ENCODE results near the gene PCDHGA1. TPM values are rescaled to one million over a fixed set of nuclear protein-coding genes. Genes with fewer than 3 reads are reported as not detected.

Gene PCDHGA1
- total RNA-seq, 1 experiment from 2014 or later: 0.64 TPM

GRCh38 chr5:141560725-141561483 lies 230.6 kb downstream of the PCDHGA1 start:
- H3K27ac Mint-ChIP-seq (ENCODE audit: unreplicated experiment): peak overlapping the region; percentile 54
- no peaks in the 10 kb centered on the region for H3K27me3 Mint-ChIP-seq (ENCODE audit: insufficient read depth, unreplicated experiment)
- no peak overlapping the region for H3K4me3 ChIP-seq (ENCODE audit: low read depth, low read length)
- H3K9me3 ChIP-seq: no peaks in the 10 kb centered on the region
- peaks cover 79% of the 10 kb centered on the region for H3K36me3 Mint-ChIP-seq (ENCODE audit: insufficient read depth, unreplicated experiment)
- BruUV-seq (replicated peaks): no TSS peak
- H3K36me3 ChIP-seq (ENCODE audit: control insufficient read depth, insufficient read depth, low read length): peaks cover 1% of the 10 kb centered on the region; the same call in 1 of the 2 replicates
- TF ChIP-seq, protein P1, sequence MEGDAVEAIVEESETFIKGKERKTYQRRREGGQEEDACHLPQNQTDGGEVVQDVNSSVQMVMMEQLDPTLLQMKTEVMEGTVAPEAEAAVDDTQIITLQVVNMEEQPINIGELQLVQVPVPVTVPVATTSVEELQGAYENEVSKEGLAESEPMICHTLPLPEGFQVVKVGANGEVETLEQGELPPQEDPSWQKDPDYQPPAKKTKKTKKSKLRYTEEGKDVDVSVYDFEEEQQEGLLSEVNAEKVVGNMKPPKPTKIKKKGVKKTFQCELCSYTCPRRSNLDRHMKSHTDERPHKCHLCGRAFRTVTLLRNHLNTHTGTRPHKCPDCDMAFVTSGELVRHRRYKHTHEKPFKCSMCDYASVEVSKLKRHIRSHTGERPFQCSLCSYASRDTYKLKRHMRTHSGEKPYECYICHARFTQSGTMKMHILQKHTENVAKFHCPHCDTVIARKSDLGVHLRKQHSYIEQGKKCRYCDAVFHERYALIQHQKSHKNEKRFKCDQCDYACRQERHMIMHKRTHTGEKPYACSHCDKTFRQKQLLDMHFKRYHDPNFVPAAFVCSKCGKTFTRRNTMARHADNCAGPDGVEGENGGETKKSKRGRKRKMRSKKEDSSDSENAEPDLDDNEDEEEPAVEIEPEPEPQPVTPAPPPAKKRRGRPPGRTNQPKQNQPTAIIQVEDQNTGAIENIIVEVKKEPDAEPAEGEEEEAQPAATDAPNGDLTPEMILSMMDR (IDR thresholded peaks at IDR 0.05; ENCODE audit: insufficient read depth in 1 of 2, low read depth in 1 of 2, low read length in 1 of 2, severe bottlenecking in 1 of 2, unreplicated experiment in 1 of 2): peak; percentile 55 to 69
- peaks cover 6% of the 10 kb centered on the region; the same call in 1 of the 2 replicates for H3K4me1 ChIP-seq
- POLR2A ChIA-PET: interaction anchor here (0.6 kb wide), 1 partner anchor 240 kb away, joined by 4 read pairs; the partner anchor contains the start of gene TAF7
- H3K4me3 Mint-ChIP-seq (ENCODE audit: unreplicated experiment): peak overlapping the region; percentile 43
- H3K4me1 Mint-ChIP-seq (ENCODE audit: low read depth, unreplicated experiment): peaks cover 31% of the 10 kb centered on the region
- H3K27me3 ChIP-seq (replicated peaks; ENCODE audit: control insufficient read depth, insufficient read depth, low read length): no peaks in the 10 kb centered on the region
- H3K9me3 Mint-ChIP-seq (ENCODE audit: unreplicated experiment): no peaks in the 10 kb centered on the region
- CTCF ChIA-PET: interaction anchor here (0.5 to 1.2 kb wide), 8 partner anchors 14 to 660 kb away, joined by 3 to 11 read pairs (median 4); partner anchors contain the start of genes DIAPH1, PCDHB14, PCDHGA10 and PCDHGB3
- intact Hi-C loops (cut with micrococcal nuclease; ENCODE audit: unreplicated experiment): loop anchor here (1.0 to 5.0 kb wide), 3 partner anchors 148 to 476 kb away; partner anchors contain the start of gene PCDHB10
- DNase-seq: peak; percentile 73 to 74

Other genes starting within 250 kb of the PCDHGA1 start
- 0.20 and 0.21 TPM in 2 replicates for gene PCDHB2, start 235.9 kb upstream of the PCDHGA1 start, total RNA-seq (2022)
- gene PCDHB3, start 230.0 kb upstream of the PCDHGA1 start, total RNA-seq (2022): not detected in 2 replicates
- not detected in 2 replicates for gene PCDHB4, start 208.7 kb upstream of the PCDHGA1 start, total RNA-seq (2022)
- not detected in 2 replicates for gene PCDHB5, start 195.3 kb upstream of the PCDHGA1 start, total RNA-seq (2022)
- not detected in 2 replicates for gene PCDHB6, start 180.5 kb upstream of the PCDHGA1 start, total RNA-seq (2022)
- not detected in 2 replicates for gene PCDHB7, start 157.9 kb upstream of the PCDHGA1 start, total RNA-seq (2022)
- gene PCDHB8, start 152.7 kb upstream of the PCDHGA1 start, total RNA-seq (2022): not detected in 2 replicates
- gene PCDHB16, start 148.1 kb upstream of the PCDHGA1 start, total RNA-seq (2022): 0.07 TPM in 1 of 2 replicates, not detected in the other
- gene PCDHB9, start 143.4 kb upstream of the PCDHGA1 start, total RNA-seq (2022): not detected in 2 replicates
- 0.09 TPM in 1 of 2 replicates, not detected in the other for gene PCDHB10, start 138.2 kb upstream of the PCDHGA1 start, total RNA-seq (2022)
- 0.12 TPM in 1 of 2 replicates, not detected in the other for gene PCDHB11, start 130.9 kb upstream of the PCDHGA1 start, total RNA-seq (2022)
- gene PCDHB12, start 121.8 kb upstream of the PCDHGA1 start, total RNA-seq (2022): 0.12 TPM in 1 of 2 replicates, not detected in the other
- 0.12 TPM in 1 of 2 replicates, not detected in the other for gene PCDHB13, start 116.6 kb upstream of the PCDHGA1 start, total RNA-seq (2022)
- 0.41 and 0.44 TPM in 2 replicates for gene PCDHB14, start 107.2 kb upstream of the PCDHGA1 start, total RNA-seq (2022)
- gene PCDHB15, start 85.1 kb upstream of the PCDHGA1 start, total RNA-seq (2022): 0.21 TPM in 1 of 2 replicates, not detected in the other
- gene SLC25A2, start 26.5 kb upstream of the PCDHGA1 start, total RNA-seq (2022): 0.64 and 0.67 TPM in 2 replicates
- gene TAF7, start 9.7 kb upstream of the PCDHGA1 start, total RNA-seq (2022): 77.2 and 78.7 TPM in 2 replicates
- 0.20 and 0.23 TPM in 2 replicates for gene PCDHGA2, start 8.2 kb downstream of the PCDHGA1 start, total RNA-seq (2022)
- 0.11 TPM in 1 of 2 replicates, not detected in the other for gene PCDHGA3, start 13.3 kb downstream of the PCDHGA1 start, total RNA-seq (2022)
- gene PCDHGB1, start 19.6 kb downstream of the PCDHGA1 start, total RNA-seq (2022): 0.60 and 0.66 TPM in 2 replicates
- gene PCDHGA4, start 24.5 kb downstream of the PCDHGA1 start, total RNA-seq (2022): 0.49 and 0.54 TPM in 2 replicates
- 1.00 and 1.3 TPM in 2 replicates for gene PCDHGB2, start 29.5 kb downstream of the PCDHGA1 start, total RNA-seq (2022)
- gene PCDHGA5, start 33.6 kb downstream of the PCDHGA1 start, total RNA-seq (2022): 0.57 and 0.72 TPM in 2 replicates
- 0.54 and 0.60 TPM in 2 replicates for gene PCDHGB3, start 39.7 kb downstream of the PCDHGA1 start, total RNA-seq (2022)
- 0.49 and 0.79 TPM in 2 replicates for gene PCDHGA6, start 43.4 kb downstream of the PCDHGA1 start, total RNA-seq (2022)
- gene PCDHGA7, start 52.2 kb downstream of the PCDHGA1 start, total RNA-seq (2022): 0.09 and 0.43 TPM in 2 replicates
- 0.12 and 0.14 TPM in 2 replicates for gene PCDHGB4, start 57.2 kb downstream of the PCDHGA1 start, total RNA-seq (2022)
- gene PCDHGA8, start 62.1 kb downstream of the PCDHGA1 start, total RNA-seq (2022): 0.14 and 0.18 TPM in 2 replicates
- gene PCDHGB5, start 67.4 kb downstream of the PCDHGA1 start, total RNA-seq (2022): 13.2 and 13.4 TPM in 2 replicates
- gene PCDHGA9, start 72.3 kb downstream of the PCDHGA1 start, total RNA-seq (2022): 2.8 and 4.4 TPM in 2 replicates
- 2.5 and 2.8 TPM in 2 replicates for gene PCDHGB6, start 77.5 kb downstream of the PCDHGA1 start, total RNA-seq (2022)
- 2.9 and 3.6 TPM in 2 replicates for gene PCDHGA10, start 82.5 kb downstream of the PCDHGA1 start, total RNA-seq (2022)
- gene PCDHGB7, start 87.2 kb downstream of the PCDHGA1 start, total RNA-seq (2022): 2.3 and 2.4 TPM in 2 replicates
- gene PCDHGA11, start 90.5 kb downstream of the PCDHGA1 start, total RNA-seq (2022): 1.2 and 1.9 TPM in 2 replicates
- 0.52 and 1.0 TPM in 2 replicates for gene PCDHGA12, start 100.0 kb downstream of the PCDHGA1 start, total RNA-seq (2022)
- 1.3 and 2.9 TPM in 2 replicates for gene PCDHGC3, start 145.5 kb downstream of the PCDHGA1 start, total RNA-seq (2022)
- 0.28 and 0.39 TPM in 2 replicates for gene PCDHGC4, start 154.5 kb downstream of the PCDHGA1 start, total RNA-seq (2022)
- gene PCDHGC5, start 158.6 kb downstream of the PCDHGA1 start, total RNA-seq (2022): 0.21 and 0.25 TPM in 2 replicates